Endodermal cell (in vitro differentiated cells): ENCODE results near the gene TARBP1. TPM values are rescaled to one million over a fixed set of nuclear protein-coding genes. Genes with fewer than 3 reads are reported as not detected.

Experiments used
- DNase-seq: peaks from one replicate; pipeline ENCODE4 v3.0.0-alpha.2; 2017
- H3K27ac ChIP-seq: 2 replicates; pipeline ENCODE4 v1.5.1; 2013; ENCODE audit warnings: mild to moderate bottlenecking, low read depth, low read length, moderate library complexity
- H3K27me3 ChIP-seq: 2 replicates; pipeline ENCODE4 v1.6.1; 2013; ENCODE audit warnings: mild to moderate bottlenecking, low read length, moderate library complexity; ENCODE audit not compliant: insufficient read depth, control insufficient read depth, poor library complexity, severe bottlenecking
- H3K36me3 ChIP-seq: 2 replicates; pipeline ENCODE4 v1.7.0; 2013; ENCODE audit warnings: mild to moderate bottlenecking, low read length, moderate library complexity; ENCODE audit not compliant: control insufficient read depth, insufficient read depth
- H3K4me1 ChIP-seq: one replicate; pipeline ENCODE4 v1.7.0; 2013; ENCODE audit warnings: low read length; ENCODE audit not compliant: control insufficient read depth, insufficient read depth
- H3K4me3 ChIP-seq: 2 replicates; pipeline ENCODE4 v1.5.1; 2013; ENCODE audit warnings: mild to moderate bottlenecking, low read length, moderate library complexity
- H3K9ac ChIP-seq: 2 replicates; pipeline ENCODE4 v1.6.1; 2013; ENCODE audit warnings: mild to moderate bottlenecking, low read length, moderate library complexity; ENCODE audit not compliant: poor library complexity, severe bottlenecking; ENCODE audit errors: extremely low read depth
- H3K9me3 ChIP-seq: 2 replicates; pipeline ENCODE4 v1.6.1; 2013; ENCODE audit warnings: mild to moderate bottlenecking, low read length, moderate library complexity; ENCODE audit not compliant: control insufficient read depth
- H3K27ac Mint-ChIP-seq: 2 replicates; pipeline ENCODE4 v1.8.0; 2020; ENCODE audit warnings: mixed read lengths
- H3K27me3 Mint-ChIP-seq: 2 replicates; pipeline ENCODE4 v1.8.0; 2021; ENCODE audit warnings: mild to moderate bottlenecking, mixed read lengths; ENCODE audit not compliant: insufficient read depth
- H3K36me3 Mint-ChIP-seq: 2 replicates; pipeline ENCODE4 v1.8.0; 2020; ENCODE audit warnings: low read depth, mixed read lengths
- H3K4me1 Mint-ChIP-seq: 2 replicates; pipeline ENCODE4 v1.8.0; 2020; ENCODE audit warnings: mixed read lengths
- H3K4me3 Mint-ChIP-seq: 2 replicates; pipeline ENCODE4 v1.8.0; 2020; ENCODE audit warnings: mild to moderate bottlenecking, moderate library complexity, mixed read lengths
- H3K9me3 Mint-ChIP-seq: 2 replicates; pipeline ENCODE4 v1.8.0; 2020; ENCODE audit warnings: mild to moderate bottlenecking, mixed read lengths
- WGBS, 2 experiments: methylation state at CpG; one replicate each; pipeline versions ENCODE4 v1.1.5 to v1.1.7; 2013; ENCODE audit warnings: missing lambda C conversion rate in 2 of 2, mixed read lengths in 1 of 2; ENCODE audit not compliant: insufficient coverage in 1 of 2, insufficient read length in 1 of 2; 5-methylcytosine and 5-hydroxymethylcytosine counted together
- total RNA-seq, 2 donors: library from RNA; stranded (reverse); fragmentation: NEBNext Ultra II Directional in 1 of 2; extraction: Animal tissue kit (Norgen Biotek cat#: 25700) in 1 of 2; gene quantifications; 2 replicates in 1 of 2; 3 replicates in 1 of 2; pipeline ENCODE4 v1.2.1, GENCODE V29; 2021
- TF ChIP-seq, protein P1 (sequence below): fragments of 200-600 bp; sonication (generic); conservative IDR thresholded peaks from 2 replicates; pipeline ENCODE4 v1.5.0; 2021; ENCODE audit warnings: antibody characterized with exemption, mild to moderate bottlenecking

The TARBP1 gene
- total RNA-seq, 2 donors from 2014 or later = 45.3 to 62.4 TPM

- no peak overlapping the region for H3K4me3 ChIP-seq
- TF ChIP-seq, protein P1, sequence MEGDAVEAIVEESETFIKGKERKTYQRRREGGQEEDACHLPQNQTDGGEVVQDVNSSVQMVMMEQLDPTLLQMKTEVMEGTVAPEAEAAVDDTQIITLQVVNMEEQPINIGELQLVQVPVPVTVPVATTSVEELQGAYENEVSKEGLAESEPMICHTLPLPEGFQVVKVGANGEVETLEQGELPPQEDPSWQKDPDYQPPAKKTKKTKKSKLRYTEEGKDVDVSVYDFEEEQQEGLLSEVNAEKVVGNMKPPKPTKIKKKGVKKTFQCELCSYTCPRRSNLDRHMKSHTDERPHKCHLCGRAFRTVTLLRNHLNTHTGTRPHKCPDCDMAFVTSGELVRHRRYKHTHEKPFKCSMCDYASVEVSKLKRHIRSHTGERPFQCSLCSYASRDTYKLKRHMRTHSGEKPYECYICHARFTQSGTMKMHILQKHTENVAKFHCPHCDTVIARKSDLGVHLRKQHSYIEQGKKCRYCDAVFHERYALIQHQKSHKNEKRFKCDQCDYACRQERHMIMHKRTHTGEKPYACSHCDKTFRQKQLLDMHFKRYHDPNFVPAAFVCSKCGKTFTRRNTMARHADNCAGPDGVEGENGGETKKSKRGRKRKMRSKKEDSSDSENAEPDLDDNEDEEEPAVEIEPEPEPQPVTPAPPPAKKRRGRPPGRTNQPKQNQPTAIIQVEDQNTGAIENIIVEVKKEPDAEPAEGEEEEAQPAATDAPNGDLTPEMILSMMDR = no peak
- H3K27me3 ChIP-seq = no peaks in the 10 kb centered on the region
- Mint-ChIP-seq H3K27me3 (no peaks in the 10 kb centered on the region), H3K4me3 (no peak overlapping the region), H3K4me1 (peaks cover 22% of the 10 kb centered on the region), H3K27ac (no peak overlapping the region), H3K9me3 (no peaks in the 10 kb centered on the region), H3K36me3 (no peaks in the 10 kb centered on the region)
- no peak for DNase-seq
- H3K4me1 ChIP-seq = no peaks in the 10 kb centered on the region
- H3K9me3 ChIP-seq = no peaks in the 10 kb centered on the region
- WGBS, 2 experiments = 96% methylated on average over 8 to 11 of the region's 11 CpGs
- H3K9ac ChIP-seq = no peak overlapping the region
- no peaks in the 10 kb centered on the region for H3K36me3 ChIP-seq
- H3K27ac ChIP-seq = no peak overlapping the region
These were observed 28.8 kb upstream of the TARBP1 start for GRCh38 chr1:234507626-234508387.

DNA sequence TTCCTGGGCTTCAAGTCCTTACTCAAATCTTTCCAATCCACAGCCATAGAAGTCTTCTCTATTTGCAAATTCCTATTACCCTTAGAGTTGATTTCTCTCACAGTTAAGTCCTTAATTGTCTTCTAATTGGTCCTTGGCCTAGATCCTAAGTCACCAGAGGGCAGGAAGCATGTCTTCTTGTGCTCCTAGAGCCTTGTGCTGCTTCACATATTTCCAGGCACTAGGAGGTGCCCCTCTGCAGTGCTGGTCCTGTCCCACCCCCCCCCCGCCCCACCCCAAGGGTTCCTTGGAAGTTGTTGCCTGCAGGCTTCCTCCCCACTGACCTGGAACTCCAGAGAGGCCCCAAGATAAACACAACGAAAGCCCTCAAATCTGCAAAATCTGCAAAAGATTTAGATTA, 28.1 kb upstream of the TARBP1 start:
- TF ChIP-seq, protein P1 = no peak
- DNase-seq = no peak
- Mint-ChIP-seq H3K4me3 (no peak overlapping the region), H3K27me3 (no peaks in the 10 kb centered on the region), H3K4me1 (peaks cover 18% of the 10 kb centered on the region), H3K36me3 (no peaks in the 10 kb centered on the region), H3K27ac (no peak overlapping the region), H3K9me3 (no peaks in the 10 kb centered on the region)
- H3K9ac ChIP-seq = no peak overlapping the region
- H3K27ac ChIP-seq = no peak overlapping the region
- H3K9me3 ChIP-seq = no peaks in the 10 kb centered on the region
- H3K27me3 ChIP-seq = no peaks in the 10 kb centered on the region
- H3K36me3 ChIP-seq = no peaks in the 10 kb centered on the region
- no peak overlapping the region for H3K4me3 ChIP-seq
- 83 to 88% methylated on average over 1 of the region's 2 CpGs for WGBS, 2 experiments
- no peaks in the 10 kb centered on the region for H3K4me1 ChIP-seq

DNA sequence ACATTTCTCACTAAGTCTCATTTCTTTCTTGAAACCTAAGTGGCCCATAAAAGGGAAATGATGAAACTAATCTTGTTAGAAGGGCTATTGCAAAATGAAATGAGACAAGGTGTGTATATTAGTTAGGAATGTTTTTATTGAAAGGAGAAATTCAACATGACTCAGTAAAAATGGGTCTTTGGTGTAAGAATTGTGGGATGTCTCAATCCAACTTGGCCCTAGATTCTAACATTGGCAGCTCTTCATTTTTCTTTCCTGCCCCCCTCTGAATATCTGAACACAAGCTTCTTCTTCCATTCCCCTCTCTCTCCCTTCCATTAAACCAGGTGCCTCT, 26.8 kb upstream of the TARBP1 start:
- no peak overlapping the region for H3K27ac Mint-ChIP-seq
- TF ChIP-seq, protein P1 = no peak
- H3K27me3 ChIP-seq = peaks cover 2% of the 10 kb centered on the region
- no peak overlapping the region for H3K9ac ChIP-seq
- H3K9me3 ChIP-seq = no peaks in the 10 kb centered on the region
- H3K4me3 ChIP-seq = no peak overlapping the region
- H3K27me3 Mint-ChIP-seq = peaks cover 5% of the 10 kb centered on the region
- no peaks in the 10 kb centered on the region for H3K4me1 ChIP-seq
- peaks cover 18% of the 10 kb centered on the region for H3K4me1 Mint-ChIP-seq
- no peak for DNase-seq
- H3K36me3 Mint-ChIP-seq = no peaks in the 10 kb centered on the region
- no peaks in the 10 kb centered on the region for H3K36me3 ChIP-seq
- no peak overlapping the region for H3K27ac ChIP-seq
- no peaks in the 10 kb centered on the region for H3K9me3 Mint-ChIP-seq
- no peak overlapping the region for H3K4me3 Mint-ChIP-seq
